Measurements from ENCODE around the gene PPP1R10. TPM values are rescaled to one million over a fixed set of nuclear protein-coding genes. Genes with fewer than 3 reads are reported as not detected.

Gene PPP1R10
- total and polyA plus RNA-seq, 2 of the 13 experiments (the other 11 are each of a cell fraction or from before 2014, with no cell fraction given), result 26.3 to 38.4 TPM

DNA sequence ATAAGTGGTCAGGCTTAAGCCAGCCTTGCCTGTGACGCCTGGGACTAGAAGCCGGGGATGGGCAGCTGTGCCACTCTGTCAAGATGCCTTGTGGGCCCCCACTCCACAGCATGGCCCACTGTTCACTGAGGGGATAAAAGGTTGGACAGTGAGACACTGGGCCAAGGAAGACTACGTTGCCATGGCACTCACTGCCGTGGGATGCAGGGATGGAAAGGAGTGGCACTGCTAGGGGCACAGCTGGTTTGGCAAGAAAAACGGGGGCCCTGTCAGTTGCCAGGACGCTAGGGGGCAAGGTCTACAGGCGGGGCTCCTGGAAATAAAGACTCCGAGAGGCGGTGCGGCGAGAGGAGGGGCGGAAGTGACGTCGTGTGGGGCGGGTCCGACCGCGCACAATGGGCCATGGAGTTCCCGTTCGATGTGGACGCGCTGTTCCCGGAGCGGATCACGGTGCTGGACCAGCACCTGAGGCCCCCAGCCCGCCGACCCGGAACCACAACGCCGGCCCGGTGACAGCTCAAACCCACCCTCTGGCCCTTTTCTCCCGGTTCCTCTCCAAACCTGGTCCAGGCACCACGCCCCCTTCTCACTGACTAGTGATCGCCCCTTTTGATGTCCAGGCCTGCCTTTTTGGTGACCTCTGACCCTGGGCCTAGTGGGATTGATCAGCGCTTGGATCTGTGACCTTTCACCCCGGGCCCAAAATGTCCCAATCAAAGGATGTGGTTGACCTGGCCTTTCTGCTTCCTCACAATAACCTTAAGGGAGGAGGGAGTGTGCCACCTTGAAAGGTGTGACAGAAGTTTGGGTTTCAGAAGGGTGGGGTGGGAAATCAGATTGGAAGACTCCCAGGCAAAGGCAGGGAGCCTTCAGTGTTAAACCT, 9.7 kb upstream of the PPP1R10 start, which contains the start of gene ATAT1 (continued):
- TF ChIP-seq ZSCAN12 (CRISPR knock-in tag; IDR thresholded peaks at IDR 0.05) (no peak), KLF15 (CRISPR knock-in tag; IDR thresholded peaks at IDR 0.05; ENCODE audit: borderline replicate concordance) (0 out of 2 replicates have a peak, but pooled peaks have one; percentile 65), KMT2B (CRISPR knock-in tag; IDR thresholded peaks at IDR 0.05) (peak; percentile 86), ZEB1 (IDR thresholded peaks at IDR 0.05; ENCODE audit: insufficient replicate concordance, low read depth) (peak; percentile 63), NAIF1 (CRISPR knock-in tag; IDR thresholded peaks at IDR 0.05; ENCODE audit: borderline replicate concordance) (no peak), RFX3 (CRISPR knock-in tag; IDR thresholded peaks at IDR 0.05) (peak; percentile 60; the same call in 1 of the 2 replicates), RNF2 (conservative IDR thresholded peaks at IDR 0.05; ENCODE audit: low read depth) (no peak), SCMH1 (CRISPR knock-in tag; IDR thresholded peaks at IDR 0.05; ENCODE audit: borderline replicate concordance) (no peak), ZNF740 (CRISPR knock-in tag; IDR thresholded peaks at IDR 0.05) (peak; percentile 38; the same call in 1 of the 2 replicates), ZNF264 (CRISPR knock-in tag; IDR thresholded peaks at IDR 0.05) (peak; percentile 61; the same call in 1 of the 2 replicates), ZFAT (CRISPR knock-in tag; conservative IDR thresholded peaks at IDR 0.05) (no peak), ZNF567 (CRISPR knock-in tag; IDR thresholded peaks at IDR 0.05; ENCODE audit: borderline replicate concordance) (peak; percentile 91; the same call in 1 of the 2 replicates), ZGPAT (CRISPR knock-in tag; IDR thresholded peaks at IDR 0.05) (peak; percentile 82), MED8 (CRISPR knock-in tag; IDR thresholded peaks at IDR 0.05; ENCODE audit: insufficient replicate concordance) (peak; percentile 10), NFRKB (IDR thresholded peaks at IDR 0.05) (no peak), FIP1L1 (IDR thresholded peaks at IDR 0.05; ENCODE audit: borderline replicate concordance, insufficient read depth, low read depth, low read length) (peak; percentile 97; the same call in 1 of the 2 replicates), FOXO1 (CRISPR knock-in tag; IDR thresholded peaks at IDR 0.05) (peak; percentile 8; the same call in 1 of the 2 replicates), TCF7L2 (IDR thresholded peaks at IDR 0.05; ENCODE audit: low read depth, low read length) (no peak), ZFYVE20 (CRISPR knock-in tag; IDR thresholded peaks at IDR 0.05; ENCODE audit: borderline replicate concordance, low read depth) (no peak), U2AF1 (optimal IDR thresholded peaks at IDR 0.05; ENCODE audit: low read depth, low read length) (peak; percentile 42), ATRX (CRISPR knock-in tag; IDR thresholded peaks at IDR 0.05; ENCODE audit: borderline replicate concordance) (no peak), NFE2L1 (CRISPR knock-in tag; IDR thresholded peaks at IDR 0.05; ENCODE audit: borderline replicate concordance) (no peak), BCL3 (CRISPR knock-in tag; IDR thresholded peaks at IDR 0.05) (peak; percentile 85; the same call in 1 of the 2 replicates), FOXC1 (CRISPR knock-in tag; IDR thresholded peaks at IDR 0.05; ENCODE audit: borderline replicate concordance) (peak; percentile 87)
- TF ChIP-seq, protein P1, sequence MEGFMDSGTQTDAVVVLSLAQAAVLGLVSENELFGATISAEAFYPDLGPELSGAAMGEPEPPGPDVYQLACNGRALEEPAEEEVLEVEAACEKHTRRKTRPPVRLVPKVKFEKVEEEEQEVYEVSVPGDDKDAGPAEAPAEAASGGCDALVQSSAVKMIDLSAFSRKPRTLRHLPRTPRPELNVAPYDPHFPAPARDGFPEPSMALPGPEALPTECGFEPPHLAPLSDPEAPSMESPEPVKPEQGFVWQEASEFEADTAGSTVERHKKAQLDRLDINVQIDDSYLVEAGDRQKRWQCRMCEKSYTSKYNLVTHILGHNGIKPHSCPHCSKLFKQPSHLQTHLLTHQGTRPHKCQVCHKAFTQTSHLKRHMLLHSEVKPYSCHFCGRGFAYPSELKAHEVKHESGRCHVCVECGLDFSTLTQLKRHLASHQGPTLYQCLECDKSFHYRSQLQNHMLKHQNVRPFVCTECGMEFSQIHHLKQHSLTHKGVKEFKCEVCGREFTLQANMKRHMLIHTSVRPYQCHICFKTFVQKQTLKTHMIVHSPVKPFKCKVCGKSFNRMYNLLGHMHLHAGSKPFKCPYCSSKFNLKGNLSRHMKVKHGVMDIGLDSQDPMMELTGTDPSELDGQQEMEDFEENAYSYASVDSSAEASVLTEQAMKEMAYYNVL (CRISPR knock-in tag; IDR thresholded peaks at IDR 0.05; ENCODE audit: borderline replicate concordance), result peak; percentile 48; the same call in 1 of the 2 replicates
